Endothelial cell of umbilical vein (primary cell): ENCODE data around the gene FAM20A. TPM values are rescaled to one million over a fixed set of nuclear protein-coding genes. Genes with fewer than 3 reads are reported as not detected.

Source experiments
- BruUV-seq: library from RNA; stranded (reverse); fragments of 400-500 nt; replicated peaks from 2 replicates; lab custom pipeline; 2021; lab: Mats Ljungman, UMichigan
- CTCF ChIA-PET: fragments of 300-600, 350-600 bp; sonication (Branson Sonifier 250); formaldehyde crosslinking; loops from one replicate; lab custom pipeline; 2021; ENCODE audit warnings: antibody characterized with exemption, inconsistent platforms; lab: Charles Lee
- POLR2A ChIA-PET: fragments of 300-600, 350-600 bp; sonication (Branson Sonifier 250); formaldehyde crosslinking; loops from one replicate; lab custom pipeline; 2021; ENCODE audit warnings: antibody characterized with exemption, inconsistent platforms; lab: Charles Lee
- DNase-seq: peaks from one replicate; pipeline ENCODE4 v3.0.0-alpha.2; 2011; ENCODE audit warnings: low read depth, low spot score
- FAIRE-seq: peaks from 2 replicates; lab custom pipeline; 2011; peaks lifted over from hg19 to GRCh38; lab: Jason Lieb, UNC
- H2AFZ ChIP-seq: 2 replicates; pipeline ENCODE4 v1.6.0; 2012; ENCODE audit warnings: low read depth, low read length, control low read depth, inconsistent platforms
- H3K27ac ChIP-seq: 2 replicates; pipeline ENCODE4 v1.5.1; 2011; ENCODE audit warnings: low read depth, mild to moderate bottlenecking, control low read depth, low read length, moderate library complexity; ENCODE audit not compliant: insufficient read depth
- H3K27me3 ChIP-seq, 2 experiments: 2 replicates each; pipeline versions ENCODE4 v1.6.0 to v1.6.1; 2011; ENCODE audit warnings: low read length in 2 of 2, mixed read lengths in 1 of 2; ENCODE audit not compliant: control insufficient read depth in 2 of 2, insufficient read depth in 2 of 2
- H3K36me3 ChIP-seq, 2 experiments: 2 replicates in 1 of 2; 3 replicates in 1 of 2; pipeline ENCODE4 v1.5.1; 2011; ENCODE audit warnings: low read length in 2 of 2, mild to moderate bottlenecking in 1 of 2, moderate library complexity in 1 of 2; ENCODE audit not compliant: control insufficient read depth in 2 of 2, insufficient read depth in 2 of 2; ENCODE audit errors: extremely low read depth in 1 of 2
- H3K4me1 ChIP-seq: 3 replicates; pipeline ENCODE4 v1.5.1; 2011; ENCODE audit warnings: mild to moderate bottlenecking, low read length; ENCODE audit not compliant: control insufficient read depth, insufficient read depth; ENCODE audit errors: extremely low read depth
- H3K4me2 ChIP-seq: 2 replicates; pipeline ENCODE4 v1.6.1; 2011; ENCODE audit warnings: low read length, control low read depth, mixed read lengths; ENCODE audit not compliant: insufficient read depth
- H3K4me3 ChIP-seq, 3 experiments: fragments of 200-600 bp in 1 of 3; sonication (generic), shearing (Covaris generic) in 1 of 3; replicated peaks in 1 of 3; 2 replicates each; pipeline ENCODE4 v1.5.1; 2011 to 2016; ENCODE audit warnings: control low read depth in 3 of 3, low read length in 3 of 3, mild to moderate bottlenecking in 2 of 3, inconsistent platforms in 1 of 3, low read depth in 1 of 3, moderate library complexity in 1 of 3; ENCODE audit not compliant: insufficient read depth in 1 of 3
- H3K79me2 ChIP-seq: 2 replicates; pipeline ENCODE4 v1.6.0; 2012; ENCODE audit warnings: low read length, inconsistent platforms; ENCODE audit not compliant: control insufficient read depth, insufficient read depth
- H3K9ac ChIP-seq: replicated peaks from 2 replicates; pipeline ENCODE3; 2011; ENCODE audit warnings: low read length, control low read depth; ENCODE audit not compliant: insufficient read depth; ENCODE audit errors: extremely low read depth
- H3K9me1 ChIP-seq: replicated peaks from 3 replicates; pipeline ENCODE4 v1.6.0; 2011; ENCODE audit warnings: mild to moderate bottlenecking, low read length; ENCODE audit not compliant: control insufficient read depth, insufficient read depth; ENCODE audit errors: extremely low read depth
- H3K9me3 ChIP-seq: replicated peaks from 2 replicates; pipeline ENCODE4 v1.5.1; 2012; ENCODE audit warnings: low read length, inconsistent platforms; ENCODE audit not compliant: control insufficient read depth, insufficient read depth
- H4K20me1 ChIP-seq: replicated peaks from 2 replicates; pipeline ENCODE3; 2011; ENCODE audit warnings: mild to moderate bottlenecking, low read length; ENCODE audit not compliant: control insufficient read depth, insufficient read depth; ENCODE audit errors: extremely low read depth
- CTCF ChIP-seq, 2 donors: IDR thresholded peaks; 1 replicate in 1 of 2; 2 replicates in 1 of 2; pipeline ENCODE4 v1.5.1; 2011; ENCODE audit warnings: low read length in 2 of 2, mild to moderate bottlenecking in 2 of 2, moderate library complexity in 2 of 2, control low read depth in 1 of 2, inconsistent platforms in 1 of 2, low read depth in 1 of 2; ENCODE audit not compliant: insufficient read depth in 1 of 2; ENCODE audit errors: extremely low read depth in 1 of 2
- EZH2 ChIP-seq: IDR thresholded peaks from 2 replicates; pipeline ENCODE4 v1.6.1; 2012; ENCODE audit warnings: borderline replicate concordance, low read depth, mild to moderate bottlenecking, moderate library complexity, low read length, inconsistent platforms; ENCODE audit not compliant: severe bottlenecking
- FOS ChIP-seq: IDR thresholded peaks from 2 replicates; pipeline ENCODE4 v1.6.1; 2011; ENCODE audit warnings: mild to moderate bottlenecking, low read length, moderate library complexity, borderline replicate concordance; ENCODE audit not compliant: insufficient read depth
- GATA2 ChIP-seq: IDR thresholded peaks from 2 replicates; pipeline ENCODE4 v1.7.0; 2011; ENCODE audit warnings: low read depth, mild to moderate bottlenecking, moderate library complexity, mixed read lengths, low read length; ENCODE audit not compliant: insufficient read length, insufficient read depth
- JUN ChIP-seq: IDR thresholded peaks from 2 replicates; pipeline ENCODE4 v1.6.1; 2011; ENCODE audit warnings: borderline replicate concordance, low read depth; ENCODE audit not compliant: insufficient read length, insufficient read depth
- MAX ChIP-seq: IDR thresholded peaks from 2 replicates; pipeline ENCODE4 v1.6.1; 2011; ENCODE audit not compliant: insufficient read depth, insufficient read length
- MYC ChIP-seq: IDR thresholded peaks from one replicate; pipeline ENCODE4 v1.6.1; 2011; ENCODE audit warnings: mild to moderate bottlenecking, low read depth, low read length
- POLR2A ChIP-seq: IDR thresholded peaks from 2 replicates; pipeline ENCODE4 v1.6.1; 2012; ENCODE audit warnings: low read depth, mild to moderate bottlenecking, control low read depth, low read length
- POLR2AphosphoS5 ChIP-seq: IDR thresholded peaks from 2 replicates; pipeline ENCODE4 v1.6.1; 2012; ENCODE audit warnings: low read depth, mild to moderate bottlenecking, control low read depth, low read length, moderate library complexity; ENCODE audit not compliant: insufficient read depth
- dilution Hi-C: fragments of 300-500 bp; cut with MboI; formaldehyde crosslinking; loops from one replicate; pipeline ENCODE4 v1.15.0; 2019; ENCODE audit warnings: low sequenced_read_pairs; ENCODE audit not compliant: extremely low pct_ligation_motif_present
- intact Hi-C: fragments of 100-400 bp; cut with micrococcal nuclease; formaldehyde crosslinking; loops from one replicate; pipeline ENCODE4 v1.10.0; 2022
- polyA plus RNA-seq, 4 experiments: library from polyadenylated mRNA; depleted of rRNA in 3 of 4; stranded (reverse) in 3 of 4; unstranded in 1 of 4; fragments of >200 nt; gene quantifications; 2 replicates each; pipeline versions ENCODE4 v1.2.1 to v1.2.3, GENCODE V29; 2011 to 2012; ENCODE audit warnings: missing spikeins in 1 of 4
- total RNA-seq: library from RNA; stranded (reverse); gene quantifications from 2 replicates; pipeline ENCODE4 v1.2.3, GENCODE V29; 2021

The FAM20A gene
- total and polyA plus RNA-seq, 2 donors (not counting 3 experiments of a cell fraction or from before 2014, with no cell fraction given) = not detected

DNA sequence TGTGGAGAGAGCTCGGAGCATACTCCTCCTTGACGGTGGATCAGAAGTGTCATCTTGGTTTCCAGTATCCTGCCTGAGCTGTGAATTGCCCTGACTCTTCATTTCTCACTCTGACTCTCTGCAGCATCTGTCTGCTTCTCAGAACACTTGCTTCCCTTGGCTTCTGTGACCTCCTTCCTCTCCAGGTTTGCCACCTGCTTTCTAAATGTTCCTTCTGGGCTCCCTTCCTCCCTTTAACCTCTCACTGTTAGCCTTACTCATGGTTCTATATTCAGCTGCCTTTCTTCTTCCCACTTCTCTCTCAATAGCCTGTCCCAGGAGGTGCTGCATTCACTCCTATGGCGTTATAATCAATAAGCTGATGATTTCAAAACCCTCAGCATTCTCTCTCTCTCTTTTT lies 100.1 kb downstream of the FAM20A start:
- no peak for DNase-seq
- dilution Hi-C loops (no loop called here), intact Hi-C loops (no loop called here)
- H3K9ac ChIP-seq = no peak overlapping the region
- no peaks in the 10 kb centered on the region for H3K4me1 ChIP-seq
- H3K27ac ChIP-seq = no peak overlapping the region
- no peaks in the 10 kb centered on the region for H3K36me3 ChIP-seq
- TF ChIP-seq EZH2 = no peak
- no peak for TF ChIP-seq POLR2A
- no peak for TF ChIP-seq FOS
- no peak for TF ChIP-seq GATA2
- TF ChIP-seq POLR2AphosphoS5 = no peak
- no peak for TF ChIP-seq MYC
- TF ChIP-seq CTCF (IDR thresholded peaks at IDR 0.05; ENCODE audit: extremely low read depth in 1 of 2, insufficient read depth in 1 of 2, low read depth in 1 of 2, low read length in 2 of 2) = no peak
- TF ChIP-seq JUN = no peak
- TF ChIP-seq MAX = no peak
- BruUV-seq = no TSS peak
- no peak overlapping the region for H2AFZ ChIP-seq
- H3K79me2 ChIP-seq = no peaks in the 10 kb centered on the region
- peaks cover 3 to 14% of the 10 kb centered on the region in 2 experiments for H3K27me3 ChIP-seq
- H3K9me3 ChIP-seq = no peaks in the 10 kb centered on the region
- no peak overlapping the region for H3K4me3 ChIP-seq
- H3K9me1 ChIP-seq = no peaks in the 10 kb centered on the region
- ChIA-PET CTCF (no interaction called here), POLR2A (no interaction called here)
- no peaks in the 10 kb centered on the region for H4K20me1 ChIP-seq
- no peak for FAIRE-seq
- no peak overlapping the region for H3K4me2 ChIP-seq
